AML-193 (cell line): Measurements from ENCODE around the gene LTB4R2.

Experiments used
- DNase-seq, 2 experiments: peaks; one replicate each; lab custom pipeline; 2025; lab: John Stamatoyannopoulos, UW

Gene LTB4R2

DNA sequence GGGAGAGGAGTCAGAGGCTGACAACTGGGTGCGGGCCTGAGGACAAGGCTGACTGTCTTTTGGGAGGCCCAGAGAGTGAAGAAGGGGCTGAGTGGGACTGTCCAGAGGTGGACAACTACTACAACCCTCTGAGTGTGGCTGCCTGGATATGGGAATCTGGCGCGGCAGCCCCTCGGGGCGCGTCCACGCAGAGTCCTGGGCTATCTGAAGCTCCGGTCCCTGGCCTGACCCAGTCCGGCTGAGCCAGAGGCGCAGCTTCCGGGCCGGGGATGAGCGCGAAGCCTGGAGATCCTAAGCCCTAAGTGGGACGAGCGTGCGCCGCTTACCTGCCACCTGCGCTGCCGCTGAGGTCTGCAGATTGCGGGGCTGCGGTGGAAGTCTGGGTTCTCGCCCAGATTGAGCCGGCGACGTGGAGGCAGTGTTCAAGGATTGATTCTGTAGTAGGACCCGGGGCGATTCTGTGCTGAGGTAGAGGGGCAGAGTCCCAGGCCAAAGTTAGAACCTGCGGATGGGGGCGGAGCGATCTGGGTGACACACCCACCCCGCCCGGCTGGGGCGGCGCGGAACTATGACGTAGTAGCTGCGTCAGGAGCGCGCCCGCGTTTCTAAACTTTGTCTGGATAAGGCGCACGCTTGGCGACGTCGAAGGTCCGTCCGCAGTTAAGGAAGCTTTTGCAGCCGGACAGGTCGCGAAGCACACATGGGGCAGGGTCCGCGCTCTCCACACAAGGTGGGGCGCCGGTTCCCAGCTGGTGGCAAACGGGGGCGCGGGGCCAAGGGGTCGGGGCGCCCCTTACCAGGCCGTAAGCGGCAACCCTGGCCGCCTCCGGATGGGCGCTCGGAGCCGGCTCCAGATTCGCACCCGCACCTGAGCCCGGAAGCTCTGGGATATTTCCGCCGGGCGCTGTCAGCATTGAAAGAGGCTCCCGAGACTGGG is 10.4 kb upstream of the LTB4R2 start, which contains the start of the genes DHRS1 and NOP9:
DHRS1 (minus strand) TSS at position 526 of the 937 bp plus-strand sequence. CDS start 674 bp downstream, outside the sequence.
NOP9 (plus strand) TSS at position 596 of the 937 bp plus-strand sequence; CDS start at position 701, 105 bp downstream.
- DNase-seq, result peak; percentile 72 to 84

GRCh38 chr14:24300326-24300980 is 9.5 kb upstream of the LTB4R2 start:
- no peak for DNase-seq

DNA sequence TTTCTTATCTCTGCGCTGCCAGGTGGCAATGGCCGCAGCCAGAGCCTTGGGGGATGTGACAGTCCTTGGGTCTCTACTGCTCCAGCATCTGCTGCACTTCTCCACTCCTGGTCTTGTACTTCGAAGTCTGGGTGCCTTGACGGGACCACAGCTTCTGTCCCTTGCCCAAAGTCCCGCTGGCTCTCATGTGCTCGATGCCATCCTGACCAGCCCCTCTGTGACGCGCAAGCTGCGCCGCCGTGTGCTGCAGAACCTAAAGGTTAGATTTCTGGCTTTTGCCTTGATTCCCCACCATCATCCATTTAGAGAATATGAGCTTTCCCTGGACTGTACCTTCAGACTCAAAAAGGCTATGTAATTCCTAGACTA is 5.9 kb upstream of the LTB4R2 start:
- no peak for DNase-seq

DNA sequence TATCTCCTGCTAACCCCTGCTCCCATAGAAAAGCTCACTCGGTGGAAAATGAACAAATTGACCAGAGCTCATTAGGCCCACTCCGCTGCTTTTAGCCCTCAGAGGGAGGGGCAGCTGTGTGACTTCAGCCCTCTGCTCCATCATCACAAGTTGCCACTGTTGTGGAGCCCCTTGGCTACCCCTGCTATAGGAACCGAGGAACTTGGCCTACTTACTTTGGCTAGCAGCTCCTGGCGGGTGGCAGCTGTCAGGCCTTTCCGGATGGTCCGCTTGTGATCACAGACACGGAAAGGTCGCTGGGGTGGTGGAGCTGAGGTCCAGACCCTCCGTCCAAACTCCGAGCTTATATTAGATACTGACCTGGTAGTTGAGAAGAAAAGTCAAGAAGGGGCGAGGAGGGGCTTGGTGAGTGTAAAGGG is 2.8 kb upstream of the LTB4R2 start:
- DNase-seq, result no peak

DNA sequence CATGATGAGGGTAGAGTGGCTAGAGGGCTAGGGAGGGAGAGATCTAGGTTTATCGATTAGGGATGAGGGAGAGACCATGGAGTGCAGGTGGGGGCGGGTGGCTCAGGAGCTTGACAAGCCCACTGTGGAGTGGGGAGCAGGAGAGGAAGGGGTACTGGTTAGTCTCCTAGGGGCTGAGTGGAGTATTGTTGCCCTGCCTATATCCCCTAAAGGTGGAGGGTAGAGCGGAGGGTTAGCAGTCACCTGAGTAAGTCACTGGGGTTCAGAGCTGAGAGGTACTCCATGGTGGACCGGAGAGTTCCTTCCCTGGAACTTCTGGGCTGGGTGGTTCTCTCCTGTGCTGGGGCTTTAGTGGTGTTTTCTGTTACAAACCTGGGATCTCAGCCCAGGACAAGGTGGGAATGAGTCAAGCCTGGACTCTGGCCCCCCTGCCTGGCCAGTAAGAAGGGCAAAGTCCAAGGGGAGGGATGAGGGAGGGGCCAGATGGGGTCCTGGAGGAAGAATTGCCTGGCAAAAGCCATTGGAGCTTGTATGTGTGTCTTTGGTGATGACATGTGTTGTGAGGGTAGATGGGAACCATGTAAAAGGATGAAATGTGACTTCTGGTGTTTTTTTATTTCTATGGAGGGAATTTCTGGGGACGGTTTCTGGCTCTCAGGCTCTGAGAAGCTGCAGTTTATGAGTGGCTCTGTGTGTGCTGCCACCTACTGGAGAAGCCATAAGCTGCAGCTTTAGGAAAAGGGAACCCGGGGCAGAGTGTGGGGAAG is 2.2 kb upstream of the LTB4R2 start, which contains the start of gene CIDEB:
CIDEB (minus strand) TSS at position 403 of the 767 bp plus-strand sequence; CDS start at position 284, 119 bp downstream.
- peak; percentile 50 to 51 for DNase-seq

GRCh38 chr14:24308342-24309124 is 1.4 kb upstream of the LTB4R2 start:
- DNase-seq, result no peak

GRCh38 chr14:24310265-24310645 is 315 bp downstream of the LTB4R2 start:
- no peak for DNase-seq

DNA sequence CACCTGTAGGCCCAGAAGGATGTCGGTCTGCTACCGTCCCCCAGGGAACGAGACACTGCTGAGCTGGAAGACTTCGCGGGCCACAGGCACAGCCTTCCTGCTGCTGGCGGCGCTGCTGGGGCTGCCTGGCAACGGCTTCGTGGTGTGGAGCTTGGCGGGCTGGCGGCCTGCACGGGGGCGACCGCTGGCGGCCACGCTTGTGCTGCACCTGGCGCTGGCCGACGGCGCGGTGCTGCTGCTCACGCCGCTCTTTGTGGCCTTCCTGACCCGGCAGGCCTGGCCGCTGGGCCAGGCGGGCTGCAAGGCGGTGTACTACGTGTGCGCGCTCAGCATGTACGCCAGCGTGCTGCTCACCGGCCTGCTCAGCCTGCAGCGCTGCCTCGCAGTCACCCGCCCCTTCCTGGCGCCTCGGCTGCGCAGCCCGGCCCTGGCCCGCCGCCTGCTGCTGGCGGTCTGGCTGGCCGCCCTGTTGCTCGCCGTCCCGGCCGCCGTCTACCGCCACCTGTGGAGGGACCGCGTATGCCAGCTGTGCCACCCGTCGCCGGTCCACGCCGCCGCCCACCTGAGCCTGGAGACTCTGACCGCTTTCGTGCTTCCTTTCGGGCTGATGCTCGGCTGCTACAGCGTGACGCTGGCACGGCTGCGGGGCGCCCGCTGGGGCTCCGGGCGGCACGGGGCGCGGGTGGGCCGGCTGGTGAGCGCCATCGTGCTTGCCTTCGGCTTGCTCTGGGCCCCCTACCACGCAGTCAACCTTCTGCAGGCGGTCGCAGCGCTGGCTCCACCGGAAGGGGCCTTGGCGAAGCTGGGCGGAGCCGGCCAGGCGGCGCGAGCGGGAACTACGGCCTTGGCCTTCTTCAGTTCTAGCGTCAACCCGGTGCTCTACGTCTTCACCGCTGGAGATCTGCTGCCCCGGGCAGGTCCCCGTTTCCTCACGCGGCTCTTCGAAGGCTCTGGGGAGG is 985 bp downstream of the LTB4R2 start, which contains the start of gene LTB4R:
LTB4R (plus strand) TSS at position 857 of the 959 bp plus-strand sequence. CDS start 4,150 bp downstream, outside the sequence.
- peak; percentile 39 for DNase-seq

DNA sequence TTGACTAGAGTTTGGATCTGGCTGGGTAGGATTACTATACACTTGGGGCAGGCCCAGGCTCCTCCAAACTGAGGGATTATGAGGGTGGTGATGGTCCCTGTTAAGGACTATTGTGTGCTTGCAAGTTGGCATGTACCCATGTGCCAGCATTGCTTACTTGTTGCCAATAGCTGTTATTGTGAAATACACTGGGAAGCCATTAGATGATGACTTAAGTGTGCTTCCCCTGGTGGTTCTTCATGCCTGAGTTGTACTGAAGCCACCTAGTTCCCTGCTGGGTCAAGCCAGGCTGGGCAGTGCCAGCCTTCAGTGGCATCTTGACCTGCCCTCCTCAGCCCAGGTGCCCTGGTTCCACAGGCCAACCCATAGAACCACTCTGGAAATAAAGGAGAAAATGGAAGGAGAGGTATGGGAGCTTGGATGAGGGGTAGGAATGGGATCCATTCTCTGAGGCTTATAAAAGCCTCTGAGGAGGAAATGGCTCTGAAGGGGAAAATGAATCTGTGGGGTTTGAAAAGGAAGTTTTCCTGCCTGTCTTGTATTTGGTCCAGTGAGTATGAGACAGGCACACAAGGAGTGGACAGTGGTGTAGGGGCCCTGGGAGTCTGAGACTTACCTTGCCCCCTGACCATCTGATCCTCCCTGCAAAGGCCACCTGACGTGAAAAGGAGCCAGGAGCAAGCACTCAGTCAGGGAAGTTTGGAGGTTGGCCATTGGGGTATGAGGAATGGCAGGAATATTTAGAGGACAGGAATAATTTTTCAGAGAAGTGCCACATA is 2.1 kb downstream of the LTB4R2 start:
- peak; percentile 79 to 87 for DNase-seq

DNA sequence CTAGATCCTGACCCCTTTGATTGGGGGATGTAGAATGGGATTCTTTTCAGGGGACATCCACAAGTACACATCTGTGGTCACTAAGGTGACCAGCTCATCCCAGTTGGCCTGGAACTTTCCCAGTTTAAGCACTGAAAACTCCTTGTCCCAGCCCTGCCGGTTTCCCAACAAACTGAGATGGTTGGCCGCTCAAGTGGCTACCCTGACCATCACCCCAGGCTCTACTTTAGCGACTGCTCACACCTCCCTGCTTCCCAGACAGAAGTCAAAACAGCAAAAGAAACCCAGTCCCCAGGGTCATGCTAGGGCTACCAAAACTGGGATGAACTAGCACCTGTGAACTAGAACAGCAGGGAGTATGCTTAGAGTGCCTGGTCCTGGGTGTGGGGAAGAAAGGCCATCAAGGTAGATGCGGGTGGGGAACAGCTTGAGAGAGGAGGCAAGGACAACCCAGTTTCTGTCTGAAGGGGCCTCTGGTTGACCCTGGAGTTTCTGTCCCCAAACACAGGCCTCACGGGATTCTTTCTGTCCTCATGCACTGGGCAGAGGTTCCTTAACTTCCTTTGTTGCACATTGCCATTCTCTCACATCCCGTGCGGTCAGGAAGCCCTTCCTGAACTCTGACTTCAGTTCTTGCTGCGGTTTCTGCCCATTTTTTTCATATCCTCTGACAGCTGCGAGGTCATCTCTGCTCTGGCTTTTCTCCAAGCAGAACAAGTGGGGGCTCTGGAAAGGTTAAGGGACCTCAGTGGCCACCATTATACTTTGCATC is 3.0 kb downstream of the LTB4R2 start:
- peak; percentile 91 to 94 for DNase-seq

GRCh38 chr14:24313913-24314312 is 4.0 kb downstream of the LTB4R2 start:
- DNase-seq, result peak; percentile 37 to 54

DNA sequence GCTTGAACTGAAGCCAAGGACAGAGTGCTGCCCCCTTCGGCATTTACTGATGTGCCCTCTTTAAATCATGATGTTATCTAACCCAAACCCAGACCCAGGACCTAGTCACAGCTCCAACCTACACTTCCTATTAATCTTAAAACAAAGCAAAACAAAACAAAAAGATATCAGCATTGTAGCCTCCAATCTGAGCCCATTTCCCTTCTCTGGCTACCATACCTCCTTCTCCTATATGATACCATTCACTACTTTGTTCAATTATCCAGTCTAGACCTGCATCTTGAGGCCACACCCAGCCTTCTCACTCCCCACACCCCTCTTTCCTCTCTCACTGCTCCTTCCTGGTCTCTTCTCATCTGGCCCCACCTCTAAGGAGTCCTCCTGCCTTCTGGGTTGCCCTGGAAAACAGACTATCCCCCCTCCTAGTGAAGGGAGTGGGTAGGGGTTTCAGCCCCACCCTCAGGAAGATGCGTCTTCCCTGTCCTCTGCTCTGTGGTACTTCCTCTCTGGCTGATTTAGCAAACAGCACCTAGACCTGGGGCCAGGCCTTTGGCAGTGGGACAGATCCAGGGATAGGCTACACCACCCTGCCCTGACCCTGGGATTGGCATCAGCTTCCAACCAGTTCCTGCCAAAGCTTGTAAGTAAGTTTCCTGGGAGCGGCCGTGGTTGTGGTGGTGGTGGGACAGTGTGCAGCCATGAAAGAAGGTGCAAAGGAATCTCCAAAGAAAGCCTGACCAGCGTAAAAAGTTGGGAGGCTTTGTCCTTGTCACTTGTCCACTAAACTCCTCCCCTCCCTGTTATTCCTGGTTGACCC is 4.6 kb downstream of the LTB4R2 start:
- DNase-seq, result peak in 1 of 2 experiments; percentile 6

DNA sequence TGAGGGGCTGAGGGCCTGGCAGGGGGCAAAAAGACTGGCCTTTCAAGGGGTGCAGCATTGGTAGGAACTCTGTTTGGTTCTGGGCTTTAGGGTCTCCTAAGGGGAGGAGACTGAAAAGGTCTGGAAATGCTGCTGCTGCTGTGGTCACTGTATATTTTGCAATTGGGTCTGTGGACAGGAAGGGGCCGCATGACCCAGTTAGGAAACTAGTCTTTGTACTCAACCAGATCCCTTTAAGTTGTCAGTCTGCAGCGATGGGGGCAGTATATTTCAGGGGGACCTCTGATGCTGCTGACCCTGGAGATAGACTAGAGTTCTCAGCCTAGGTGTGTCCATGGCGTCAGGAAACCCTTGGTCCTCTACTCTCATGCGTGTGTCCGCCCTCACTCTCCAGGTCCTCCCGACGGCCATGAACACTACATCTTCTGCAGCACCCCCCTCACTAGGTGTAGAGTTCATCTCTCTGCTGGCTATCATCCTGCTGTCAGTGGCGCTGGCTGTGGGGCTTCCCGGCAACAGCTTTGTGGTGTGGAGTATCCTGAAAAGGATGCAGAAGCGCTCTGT is 5.4 kb downstream of the LTB4R2 start:
- peak in 1 of 2 experiments; percentile 18 for DNase-seq

DNA sequence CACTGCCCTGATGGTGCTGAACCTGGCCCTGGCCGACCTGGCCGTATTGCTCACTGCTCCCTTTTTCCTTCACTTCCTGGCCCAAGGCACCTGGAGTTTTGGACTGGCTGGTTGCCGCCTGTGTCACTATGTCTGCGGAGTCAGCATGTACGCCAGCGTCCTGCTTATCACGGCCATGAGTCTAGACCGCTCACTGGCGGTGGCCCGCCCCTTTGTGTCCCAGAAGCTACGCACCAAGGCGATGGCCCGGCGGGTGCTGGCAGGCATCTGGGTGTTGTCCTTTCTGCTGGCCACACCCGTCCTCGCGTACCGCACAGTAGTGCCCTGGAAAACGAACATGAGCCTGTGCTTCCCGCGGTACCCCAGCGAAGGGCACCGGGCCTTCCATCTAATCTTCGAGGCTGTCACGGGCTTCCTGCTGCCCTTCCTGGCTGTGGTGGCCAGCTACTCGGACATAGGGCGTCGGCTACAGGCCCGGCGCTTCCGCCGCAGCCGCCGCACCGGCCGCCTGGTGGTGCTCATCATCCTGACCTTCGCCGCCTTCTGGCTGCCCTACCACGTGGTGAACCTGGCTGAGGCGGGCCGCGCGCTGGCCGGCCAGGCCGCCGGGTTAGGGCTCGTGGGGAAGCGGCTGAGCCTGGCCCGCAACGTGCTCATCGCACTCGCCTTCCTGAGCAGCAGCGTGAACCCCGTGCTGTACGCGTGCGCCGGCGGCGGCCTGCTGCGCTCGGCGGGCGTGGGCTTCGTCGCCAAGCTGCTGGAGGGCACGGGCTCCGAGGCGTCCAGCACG is 6.1 kb downstream of the LTB4R2 start:
- no peak for DNase-seq

- no peak for DNase-seq
Observed at GRCh38 chr14:24316597-24316950, 6.6 kb downstream of the LTB4R2 start.
